Retinal pigment epithelial cell (primary cell): ENCODE results near the gene ADGRD1.

Experiments
- DNase-seq: peaks from one replicate; pipeline ENCODE4 v3.0.0-alpha.2; 2010; ENCODE audit warnings: low read depth
- H3K4me3 ChIP-seq: 2 replicates; pipeline ENCODE4 v1.5.1; 2011; ENCODE audit warnings: mild to moderate bottlenecking, low read length, control low read depth, moderate library complexity
- CTCF ChIP-seq: conservative IDR thresholded peaks from 2 replicates; pipeline ENCODE4 v1.5.1; 2011; ENCODE audit warnings: low read depth, low read length, control low read depth, inconsistent platforms

Gene ADGRD1

GRCh38 chr12:130978785-130979184 is 25.1 kb downstream of the ADGRD1 start:
- no peak for TF ChIP-seq CTCF
- no peak overlapping the region for H3K4me3 ChIP-seq
- DNase-seq, result no peak

GRCh38 chr12:130981074-130981742 is 27.5 kb downstream of the ADGRD1 start:
- no peak for TF ChIP-seq CTCF
- DNase-seq, result no peak

GRCh38 chr12:130981911-130982310 is 28.2 kb downstream of the ADGRD1 start:
- H3K4me3 ChIP-seq, result no peak overlapping the region
- no peak for DNase-seq
- TF ChIP-seq CTCF, result no peak

More at GRCh38 chr12:130981074-130981742, 27.5 kb downstream of the ADGRD1 start:
- no peak overlapping the region for H3K4me3 ChIP-seq

GRCh38 chr12:130982565-130983225 is 29.0 kb downstream of the ADGRD1 start:
- no peak overlapping the region for H3K4me3 ChIP-seq
- no peak for DNase-seq
- no peak for TF ChIP-seq CTCF

- no peak for TF ChIP-seq CTCF
- DNase-seq, result no peak
- no peak overlapping the region for H3K4me3 ChIP-seq
These were observed 29.8 kb downstream of the ADGRD1 start for GRCh38 chr12:130983328-130984017.

GRCh38 chr12:130984183-130985058 is 30.7 kb downstream of the ADGRD1 start:
- TF ChIP-seq CTCF, result no peak
- DNase-seq, result no peak
- no peak overlapping the region for H3K4me3 ChIP-seq
